Naive thymus-derived CD4-positive, alpha-beta T cell (primary cell): ENCODE measurements around the gene RIT2. TPM values are rescaled to one million over a fixed set of nuclear protein-coding genes. Genes with fewer than 3 reads are reported as not detected.

Source experiments
- ATAC-seq: fragments of 150-1000 bp; cut with Tn5 transposase; 2 replicates; pipeline ENCODE4 v1.10.0; 2021; ENCODE audit warnings: mild to moderate bottlenecking, moderate library complexity
- CTCF ChIA-PET: fragments of 350-600 bp; sonication (Branson Sonifier 250); formaldehyde crosslinking; loops from one replicate; lab custom pipeline; 2021; ENCODE audit warnings: antibody characterized with exemption; lab: Charles Lee
- POLR2A ChIA-PET: fragments of 350-600 bp; sonication (Branson Sonifier 250); formaldehyde crosslinking; loops from one replicate; lab custom pipeline; 2021; ENCODE audit warnings: antibody characterized with exemption, inconsistent platforms; lab: Charles Lee
- DNase-seq, 9 donors: peaks; one replicate each; pipeline versions ENCODE4 v3.0.0 to v3.0.0-alpha.2; 2020 to 2022; ENCODE audit warnings: mixed read lengths in 1 of 9
- H3K27ac ChIP-seq: one replicate; pipeline ENCODE4 v1.7.0; 2013; ENCODE audit warnings: mild to moderate bottlenecking, low read depth, low read length, moderate library complexity
- H3K27me3 ChIP-seq, 2 donors: one replicate each; pipeline ENCODE4 v1.7.0; 2013; ENCODE audit warnings: low read length in 2 of 2, mild to moderate bottlenecking in 2 of 2, moderate library complexity in 2 of 2; ENCODE audit not compliant: control insufficient read depth in 2 of 2, insufficient read depth in 2 of 2
- H3K36me3 ChIP-seq, 3 experiments: 1 replicate in 2 of 3; 2 replicates in 1 of 3; pipeline ENCODE4 v1.7.0; 2013; ENCODE audit warnings: low read length in 3 of 3, mild to moderate bottlenecking in 3 of 3, moderate library complexity in 1 of 3; ENCODE audit not compliant: insufficient read depth in 3 of 3, control insufficient read depth in 2 of 3
- H3K4me1 ChIP-seq, 2 donors: one replicate each; pipeline ENCODE4 v1.7.0; 2013; ENCODE audit warnings: low read length in 2 of 2, mild to moderate bottlenecking in 2 of 2, moderate library complexity in 1 of 2; ENCODE audit not compliant: control insufficient read depth in 2 of 2, insufficient read depth in 2 of 2
- H3K4me3 ChIP-seq: 2 replicates; pipeline ENCODE4 v1.7.0; 2013; ENCODE audit warnings: mild to moderate bottlenecking, low read length
- H3K9me3 ChIP-seq, 3 experiments: 1 replicate in 2 of 3; 2 replicates in 1 of 3; pipeline ENCODE4 v1.7.0; 2013; ENCODE audit warnings: low read length in 3 of 3; ENCODE audit not compliant: control insufficient read depth in 2 of 3
- H3K27ac Mint-ChIP-seq, 9 donors: one replicate each; pipeline ENCODE4 v1.8.0; 2020 to 2022; ENCODE audit warnings: mixed read lengths in 9 of 9, mild to moderate bottlenecking in 8 of 9, moderate library complexity in 5 of 9, inconsistent platforms in 2 of 9
- H3K27me3 Mint-ChIP-seq, 5 donors: one replicate each; pipeline ENCODE4 v1.8.0; 2021 to 2022; ENCODE audit warnings: mixed read lengths in 5 of 5, mild to moderate bottlenecking in 1 of 5
- H3K36me3 Mint-ChIP-seq, 5 donors: one replicate each; pipeline ENCODE4 v1.8.0; 2020 to 2022; ENCODE audit warnings: mixed read lengths in 5 of 5, mild to moderate bottlenecking in 3 of 5, inconsistent platforms in 1 of 5
- H3K4me1 Mint-ChIP-seq, 7 donors: one replicate each; pipeline ENCODE4 v1.8.0; 2020 to 2022; ENCODE audit warnings: mixed read lengths in 7 of 7, mild to moderate bottlenecking in 3 of 7, inconsistent platforms in 1 of 7
- H3K4me3 Mint-ChIP-seq, 10 donors: one replicate each; pipeline ENCODE4 v1.8.0; 2020 to 2022; ENCODE audit warnings: mild to moderate bottlenecking in 10 of 10, mixed read lengths in 10 of 10, moderate library complexity in 6 of 10, inconsistent platforms in 2 of 10
- H3K9me3 Mint-ChIP-seq, 11 donors: one replicate each; pipeline ENCODE4 v1.8.0; 2020 to 2022; ENCODE audit warnings: mixed read lengths in 11 of 11, mild to moderate bottlenecking in 4 of 11, inconsistent platforms in 1 of 11, moderate library complexity in 1 of 11
- intact Hi-C, 2 donors: fragments of 100-400 bp; cut with micrococcal nuclease; formaldehyde crosslinking; loops; one replicate each; pipeline ENCODE4 v1.15.1; 2023
- polyA plus RNA-seq, 2 donors: library from polyadenylated mRNA; unstranded; fragments of 300-500 nt; fragmentation: Illumina TruSeq; gene quantifications; one replicate each; pipeline ENCODE4 v1.2.3, GENCODE V29; 2021
- total RNA-seq, 6 experiments: library from RNA in 5 of 6; stranded (reverse) in 5 of 6; gene quantifications; 1 replicate in 5 of 6; 2 replicates in 1 of 6; pipeline ENCODE4 v1.2.3 and lab custom pipeline; 2021 to 2026

RIT2 gene
- total and polyA plus RNA-seq, 7 experiments from 2014 or later: not detected

- H3K27me3 ChIP-seq: no peaks in the 10 kb centered on the region
- POLR2A ChIA-PET: no interaction called here
- DNase-seq (no peak), ATAC-seq (no peak)
- no peak overlapping the region for H3K27ac ChIP-seq
- H3K4me1 ChIP-seq: no peaks in the 10 kb centered on the region
- no peak overlapping the region for H3K4me3 ChIP-seq
- H3K27me3 Mint-ChIP-seq: no peaks in the 10 kb centered on the region
- CTCF ChIA-PET: no interaction called here
- H3K36me3 Mint-ChIP-seq: no peaks in the 10 kb centered on the region
- H3K4me1 Mint-ChIP-seq: no peaks in the 10 kb centered on the region
- no peaks in the 10 kb centered on the region for H3K36me3 ChIP-seq
- intact Hi-C loops: no loop called here
- H3K9me3 Mint-ChIP-seq: peaks cover 0 to 5% (median 0%) of the 10 kb centered on the region in 11 donors
- H3K9me3 ChIP-seq: no peaks in the 10 kb centered on the region
- no peak overlapping the region for H3K4me3 Mint-ChIP-seq
- no peak overlapping the region for H3K27ac Mint-ChIP-seq
Measured at GRCh38 chr18:42850174-42851083, 265.1 kb downstream of the RIT2 start.

- POLR2A ChIA-PET: no interaction called here
- Mint-ChIP-seq H3K27ac (no peak overlapping the region), H3K36me3 (no peaks in the 10 kb centered on the region), H3K4me3 (no peak overlapping the region), H3K4me1 (no peaks in the 10 kb centered on the region), H3K27me3 (no peaks in the 10 kb centered on the region), H3K9me3 (peaks cover 0 to 25% (median 5%) of the 10 kb centered on the region in 11 donors)
- no peaks in the 10 kb centered on the region for H3K27me3 ChIP-seq
- H3K36me3 ChIP-seq: no peaks in the 10 kb centered on the region
- DNase-seq (no peak), ATAC-seq (no peak)
- no peak overlapping the region for H3K4me3 ChIP-seq
- intact Hi-C loops: no loop called here
- no peak overlapping the region for H3K27ac ChIP-seq
- CTCF ChIA-PET: no interaction called here
- no peaks in the 10 kb centered on the region for H3K9me3 ChIP-seq
- H3K4me1 ChIP-seq: no peaks in the 10 kb centered on the region
Measured at GRCh38 chr18:42839408-42839807, 276.1 kb downstream of the RIT2 start.

GRCh38 chr18:42838546-42839145 is 276.8 kb downstream of the RIT2 start:
- DNase-seq (no peak), ATAC-seq (no peak)
- Histone ChIP-seq H3K27me3 (no peaks in the 10 kb centered on the region), H3K4me3 (no peak overlapping the region), H3K9me3 (no peaks in the 10 kb centered on the region), H3K4me1 (no peaks in the 10 kb centered on the region), H3K36me3 (no peaks in the 10 kb centered on the region), H3K27ac (no peak overlapping the region)
- intact Hi-C loops: no loop called here
- H3K4me1 Mint-ChIP-seq: no peaks in the 10 kb centered on the region
- CTCF ChIA-PET: no interaction called here
- no peaks in the 10 kb centered on the region for H3K27me3 Mint-ChIP-seq
- H3K27ac Mint-ChIP-seq: no peak overlapping the region
- H3K9me3 Mint-ChIP-seq: peaks cover 0 to 24% (median 5%) of the 10 kb centered on the region in 11 donors
- no peak overlapping the region for H3K4me3 Mint-ChIP-seq
- POLR2A ChIA-PET: no interaction called here
- H3K36me3 Mint-ChIP-seq: no peaks in the 10 kb centered on the region

GRCh38 chr18:42830936-42831335 is 284.5 kb downstream of the RIT2 start:
- H3K4me3 ChIP-seq: no peak overlapping the region
- no peaks in the 10 kb centered on the region for H3K36me3 ChIP-seq
- ATAC-seq (no peak), DNase-seq (no peak)
- Mint-ChIP-seq H3K27me3 (no peaks in the 10 kb centered on the region), H3K4me1 (no peaks in the 10 kb centered on the region), H3K36me3 (no peaks in the 10 kb centered on the region), H3K27ac (no peak overlapping the region), H3K9me3 (peaks cover 0 to 19% (median 3%) of the 10 kb centered on the region in 11 donors), H3K4me3 (no peak overlapping the region)
- no peaks in the 10 kb centered on the region for H3K4me1 ChIP-seq
- intact Hi-C loops: no loop called here
- CTCF ChIA-PET: no interaction called here
- H3K27ac ChIP-seq: no peak overlapping the region
- H3K27me3 ChIP-seq: no peaks in the 10 kb centered on the region
- H3K9me3 ChIP-seq: no peaks in the 10 kb centered on the region
- POLR2A ChIA-PET: no interaction called here

GRCh38 chr18:42828881-42829280 is 286.6 kb downstream of the RIT2 start:
- Histone ChIP-seq H3K27me3 (no peaks in the 10 kb centered on the region), H3K27ac (no peak overlapping the region), H3K9me3 (no peaks in the 10 kb centered on the region), H3K36me3 (no peaks in the 10 kb centered on the region), H3K4me1 (no peaks in the 10 kb centered on the region), H3K4me3 (no peak overlapping the region)
- Mint-ChIP-seq H3K36me3 (no peaks in the 10 kb centered on the region), H3K27ac (no peak overlapping the region), H3K4me3 (no peak overlapping the region), H3K9me3 (peaks cover 0 to 21% (median 3%) of the 10 kb centered on the region in 11 donors), H3K27me3 (no peaks in the 10 kb centered on the region), H3K4me1 (no peaks in the 10 kb centered on the region)
- intact Hi-C loops: no loop called here
- CTCF ChIA-PET: no interaction called here
- ATAC-seq: no peak
- DNase-seq: no peak
- POLR2A ChIA-PET: no interaction called here

GRCh38 chr18:42824178-42824577 is 291.3 kb downstream of the RIT2 start:
- ChIA-PET CTCF (no interaction called here), POLR2A (no interaction called here)
- H3K27ac Mint-ChIP-seq: no peak overlapping the region
- Histone ChIP-seq H3K4me3 (no peak overlapping the region), H3K36me3 (no peaks in the 10 kb centered on the region), H3K9me3 (no peaks in the 10 kb centered on the region), H3K27me3 (no peaks in the 10 kb centered on the region), H3K4me1 (no peaks in the 10 kb centered on the region), H3K27ac (no peak overlapping the region)
- no peaks in the 10 kb centered on the region for H3K4me1 Mint-ChIP-seq
- DNase-seq (no peak), ATAC-seq (no peak)
- peaks cover 0 to 18% (median 0%) of the 10 kb centered on the region in 11 donors for H3K9me3 Mint-ChIP-seq
- H3K27me3 Mint-ChIP-seq: no peaks in the 10 kb centered on the region
- no peak overlapping the region for H3K4me3 Mint-ChIP-seq
- no peaks in the 10 kb centered on the region for H3K36me3 Mint-ChIP-seq
- intact Hi-C loops: no loop called here

- Mint-ChIP-seq H3K36me3 (no peaks in the 10 kb centered on the region), H3K4me3 (no peak overlapping the region), H3K4me1 (no peaks in the 10 kb centered on the region), H3K27ac (no peak overlapping the region), H3K9me3 (peaks cover 0 to 18% (median 0%) of the 10 kb centered on the region in 11 donors), H3K27me3 (no peaks in the 10 kb centered on the region)
- DNase-seq (no peak), ATAC-seq (no peak)
- Histone ChIP-seq H3K36me3 (no peaks in the 10 kb centered on the region), H3K27me3 (no peaks in the 10 kb centered on the region), H3K4me1 (no peaks in the 10 kb centered on the region), H3K4me3 (no peak overlapping the region), H3K27ac (no peak overlapping the region), H3K9me3 (no peaks in the 10 kb centered on the region)
- ChIA-PET POLR2A (no interaction called here), CTCF (no interaction called here)
- intact Hi-C loops: no loop called here
Measured at GRCh38 chr18:42822711-42823110, 292.8 kb downstream of the RIT2 start.
